ENCODE results near the gene ZNF443.
"Not testable (repeated sequence)": the region's sequence is repeated elsewhere in the genome, so short reads cannot be mapped to it uniquely, and the experiment has no call there.

Gene ZNF443

GRCh38 chr19:12411893-12412292, 28.9 kb downstream of the ZNF443 start:
- DNase-seq, result no peak

- DNase-seq, result peak; percentile 73
These were observed 40.0 kb downstream of the ZNF443 start, which contains the start of gene ZNF799 for GRCh38 chr19:12400633-12401502. ZNF799 (minus strand) TSS chr19:12401271; CDS start chr19:12401070, 201 bp downstream.

DNA sequence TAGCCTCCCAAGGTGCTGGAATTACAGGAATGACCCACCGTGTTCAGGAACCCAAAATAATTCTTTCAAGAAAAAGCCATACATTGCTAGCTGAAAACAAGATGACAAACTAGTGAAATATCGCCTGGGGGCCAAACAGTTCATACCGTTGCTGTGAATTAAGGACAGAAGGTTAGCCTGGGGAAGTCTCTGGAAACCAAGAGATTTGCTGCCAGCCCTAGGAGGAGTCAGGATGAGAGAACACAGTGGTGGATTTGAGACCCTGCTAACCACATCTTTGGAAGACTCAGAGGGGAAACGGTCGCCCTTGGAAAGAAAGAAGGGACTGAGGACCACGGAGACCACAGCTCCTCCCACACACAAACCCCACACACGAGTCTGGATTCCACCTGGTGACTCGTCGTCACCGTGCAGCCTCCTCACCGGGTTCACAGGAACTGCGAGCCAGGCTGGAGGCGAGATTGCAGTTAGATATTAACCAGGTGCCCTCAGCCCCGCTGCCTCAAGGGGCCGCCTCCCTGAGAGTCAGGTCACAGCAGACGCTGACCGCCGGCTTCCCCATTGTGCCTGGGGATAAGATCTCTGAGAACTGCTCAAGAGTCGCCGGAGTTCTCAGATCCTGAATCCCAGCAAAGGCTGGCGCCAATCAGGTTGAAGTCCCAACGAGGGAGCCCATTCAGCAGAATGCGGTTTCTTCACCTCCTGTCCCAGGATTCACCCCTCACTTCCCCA, 40.8 kb downstream of the ZNF443 start:
- DNase-seq, result peak; percentile 29

DNA sequence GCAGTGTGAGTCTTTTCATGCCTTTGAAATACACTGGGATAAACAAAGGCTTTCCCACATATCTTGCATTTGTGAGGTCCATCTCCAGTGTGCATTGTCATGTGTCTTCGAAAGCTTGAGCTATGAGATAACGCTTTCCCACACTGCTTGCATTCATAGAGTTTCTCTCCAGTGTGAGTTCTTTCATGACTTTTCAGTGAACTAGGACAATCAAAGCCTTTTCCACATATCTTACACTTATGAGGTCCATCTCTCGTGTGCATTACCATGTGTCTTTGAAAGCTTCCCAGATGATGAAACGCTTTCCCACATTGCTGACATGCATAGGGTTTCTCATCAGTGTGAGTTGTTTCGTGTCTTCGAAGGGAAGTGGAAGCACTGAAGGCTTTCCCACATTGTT, 49.7 kb downstream of the ZNF443 start:
- DNase-seq, result not testable (repeated sequence)

DNA sequence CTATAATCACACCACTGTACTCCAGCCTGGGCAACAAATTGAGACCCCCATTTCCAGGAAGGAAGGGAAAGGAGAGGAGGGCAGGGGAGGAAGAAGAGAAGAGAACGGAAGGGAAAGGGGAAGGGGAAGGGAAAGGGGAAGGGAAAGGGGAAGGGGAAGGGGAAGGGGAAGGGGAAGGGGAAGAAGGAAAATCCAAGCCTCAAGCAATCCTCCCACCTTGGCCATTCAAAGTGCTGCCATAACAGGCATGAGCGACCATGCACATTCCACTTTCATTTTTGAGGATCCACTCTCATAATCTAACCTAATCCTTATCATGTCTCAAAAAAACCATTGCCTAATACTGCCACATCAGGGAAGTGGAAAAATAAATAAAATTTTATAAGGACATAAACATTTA, 54.5 kb downstream of the ZNF443 start:
- DNase-seq, result not testable (repeated sequence)

- no peak for DNase-seq
These were observed 60.4 kb downstream of the ZNF443 start for GRCh38 chr19:12380444-12380737.

- DNase-seq, result no peak
These were observed 60.9 kb downstream of the ZNF443 start for GRCh38 chr19:12379732-12380443.

Measured in activated T-cell treated with anti-CD3 and anti-CD28 coated beads for 4 hours (primary cell).